ENCODE data around the gene EN1. TPM values are rescaled to one million over a fixed set of nuclear protein-coding genes. Genes with fewer than 3 reads are reported as not detected.
A peak's percentile ranks its signal among the peaks of the same experiment; 100 is the strongest.

EN1 gene
- total RNA-seq, 2 donors from 2014 or later, result not detected

GRCh38 chr2:118814368-118814767 lies 33.1 kb downstream of the EN1 start:
- no peaks in the 10 kb centered on the region for H3K9me3 ChIP-seq (ENCODE audit: control insufficient read depth, low read length, poor library complexity, severe bottlenecking)
- no peak for ATAC-seq
- no peak overlapping the region for H3K4me3 Mint-ChIP-seq
- DNase-seq, result no peak
- peaks cover 91% of the 10 kb centered on the region for H3K27me3 Mint-ChIP-seq
- peaks cover 4% of the 10 kb centered on the region for H3K36me3 Mint-ChIP-seq (ENCODE audit: low read depth)
- no peaks in the 10 kb centered on the region for H3K4me1 Mint-ChIP-seq
- no peak overlapping the region for H3K27ac Mint-ChIP-seq

- H3K4me1 Mint-ChIP-seq, result no peaks in the 10 kb centered on the region
- H3K27me3 Mint-ChIP-seq, result peaks cover 86% of the 10 kb centered on the region
- DNase-seq (no peak), ATAC-seq (no peak)
- no peaks in the 10 kb centered on the region for H3K9me3 ChIP-seq (ENCODE audit: control insufficient read depth, low read length, poor library complexity, severe bottlenecking)
- H3K36me3 Mint-ChIP-seq (ENCODE audit: low read depth), result peaks cover 4% of the 10 kb centered on the region
- peak overlapping the region; percentile 36 for H3K4me3 Mint-ChIP-seq
- H3K27ac Mint-ChIP-seq, result no peak overlapping the region
These were observed 33.7 kb downstream of the EN1 start for GRCh38 chr2:118813601-118814339.

GRCh38 chr2:118813111-118813510 lies 34.3 kb downstream of the EN1 start:
- H3K27me3 Mint-ChIP-seq, result peaks cover 86% of the 10 kb centered on the region
- H3K4me3 Mint-ChIP-seq, result no peak overlapping the region
- ATAC-seq, result no peak
- H3K9me3 ChIP-seq (ENCODE audit: control insufficient read depth, low read length, poor library complexity, severe bottlenecking), result no peaks in the 10 kb centered on the region
- no peak overlapping the region for H3K27ac Mint-ChIP-seq
- H3K36me3 Mint-ChIP-seq (ENCODE audit: low read depth), result peaks cover 4% of the 10 kb centered on the region
- DNase-seq, result no peak
- H3K4me1 Mint-ChIP-seq, result peaks cover under 1% of the 10 kb centered on the region

- H3K4me1 Mint-ChIP-seq, result peaks cover 4% of the 10 kb centered on the region
- peaks cover 86% of the 10 kb centered on the region for H3K27me3 Mint-ChIP-seq
- no peak overlapping the region for H3K4me3 Mint-ChIP-seq
- H3K9me3 ChIP-seq (ENCODE audit: control insufficient read depth, low read length, poor library complexity, severe bottlenecking), result no peaks in the 10 kb centered on the region
- ATAC-seq, result no peak
- no peak overlapping the region for H3K27ac Mint-ChIP-seq
- no peak for DNase-seq
- H3K36me3 Mint-ChIP-seq (ENCODE audit: low read depth), result peaks cover 4% of the 10 kb centered on the region
These were observed 34.9 kb downstream of the EN1 start for GRCh38 chr2:118812552-118812951.

- Mint-ChIP-seq H3K27ac (no peak overlapping the region), H3K4me3 (no peak overlapping the region), H3K36me3 (ENCODE audit: low read depth) (peaks cover 2% of the 10 kb centered on the region), H3K27me3 (peaks cover 86% of the 10 kb centered on the region), H3K4me1 (peaks cover 4% of the 10 kb centered on the region)
- DNase-seq, result no peak
- no peak for ATAC-seq
- no peaks in the 10 kb centered on the region for H3K9me3 ChIP-seq (ENCODE audit: control insufficient read depth, low read length, poor library complexity, severe bottlenecking)
These were observed 35.8 kb downstream of the EN1 start for GRCh38 chr2:118811514-118812115.

GRCh38 chr2:118810766-118811165 lies 36.7 kb downstream of the EN1 start:
- DNase-seq (no peak), ATAC-seq (no peak)
- Mint-ChIP-seq H3K4me3 (no peak overlapping the region), H3K4me1 (peaks cover 4% of the 10 kb centered on the region), H3K27ac (no peak overlapping the region), H3K36me3 (ENCODE audit: low read depth) (peaks cover 2% of the 10 kb centered on the region), H3K27me3 (peaks cover 86% of the 10 kb centered on the region)
- no peaks in the 10 kb centered on the region for H3K9me3 ChIP-seq (ENCODE audit: control insufficient read depth, low read length, poor library complexity, severe bottlenecking)

GRCh38 chr2:118808429-118808809 lies 39.0 kb downstream of the EN1 start:
- Mint-ChIP-seq H3K4me3 (no peak overlapping the region), H3K27ac (no peak overlapping the region), H3K36me3 (ENCODE audit: low read depth) (no peaks in the 10 kb centered on the region), H3K27me3 (peaks cover 82% of the 10 kb centered on the region), H3K4me1 (peaks cover 4% of the 10 kb centered on the region)
- DNase-seq (no peak), ATAC-seq (no peak)
- no peaks in the 10 kb centered on the region for H3K9me3 ChIP-seq (ENCODE audit: control insufficient read depth, low read length, poor library complexity, severe bottlenecking)

GRCh38 chr2:118807668-118808428 lies 39.6 kb downstream of the EN1 start:
- H3K9me3 ChIP-seq (ENCODE audit: control insufficient read depth, low read length, poor library complexity, severe bottlenecking), result no peaks in the 10 kb centered on the region
- Mint-ChIP-seq H3K4me3 (peak overlapping the region; percentile 45), H3K36me3 (ENCODE audit: low read depth) (no peaks in the 10 kb centered on the region), H3K27ac (no peak overlapping the region), H3K4me1 (peaks cover 4% of the 10 kb centered on the region), H3K27me3 (peaks cover 82% of the 10 kb centered on the region)
- ATAC-seq (no peak), DNase-seq (no peak)

- H3K4me3 Mint-ChIP-seq, result no peak overlapping the region
- H3K27ac Mint-ChIP-seq, result no peak overlapping the region
- DNase-seq (no peak), ATAC-seq (no peak)
- no peaks in the 10 kb centered on the region for H3K36me3 Mint-ChIP-seq (ENCODE audit: low read depth)
- H3K9me3 ChIP-seq (ENCODE audit: control insufficient read depth, low read length, poor library complexity, severe bottlenecking), result no peaks in the 10 kb centered on the region
- H3K27me3 Mint-ChIP-seq, result peaks cover 80% of the 10 kb centered on the region
- H3K4me1 Mint-ChIP-seq, result peaks cover 4% of the 10 kb centered on the region
These were observed 40.4 kb downstream of the EN1 start for GRCh38 chr2:118806797-118807667.

GRCh38 chr2:118805064-118805690 lies 42.3 kb downstream of the EN1 start:
- Mint-ChIP-seq H3K4me3 (no peak overlapping the region), H3K27me3 (peaks cover 84% of the 10 kb centered on the region), H3K4me1 (peaks cover 4% of the 10 kb centered on the region), H3K27ac (no peak overlapping the region), H3K36me3 (ENCODE audit: low read depth) (no peaks in the 10 kb centered on the region)
- ATAC-seq, result no peak
- no peak for DNase-seq
- H3K9me3 ChIP-seq (ENCODE audit: control insufficient read depth, low read length, poor library complexity, severe bottlenecking), result no peaks in the 10 kb centered on the region

- H3K27ac Mint-ChIP-seq, result no peak overlapping the region
- ATAC-seq (no peak), DNase-seq (no peak)
- no peaks in the 10 kb centered on the region for H3K36me3 Mint-ChIP-seq (ENCODE audit: low read depth)
- no peak overlapping the region for H3K4me3 Mint-ChIP-seq
- peaks cover 2% of the 10 kb centered on the region for H3K4me1 Mint-ChIP-seq
- H3K9me3 ChIP-seq (ENCODE audit: control insufficient read depth, low read length, poor library complexity, severe bottlenecking), result no peaks in the 10 kb centered on the region
- H3K27me3 Mint-ChIP-seq, result peaks cover 74% of the 10 kb centered on the region
These were observed 44.4 kb downstream of the EN1 start for GRCh38 chr2:118803012-118803411.

- no peak for ATAC-seq
- Mint-ChIP-seq H3K36me3 (ENCODE audit: low read depth) (no peaks in the 10 kb centered on the region), H3K4me3 (no peak overlapping the region), H3K4me1 (no peaks in the 10 kb centered on the region), H3K27ac (no peak overlapping the region), H3K27me3 (peaks cover 70% of the 10 kb centered on the region)
- no peaks in the 10 kb centered on the region for H3K9me3 ChIP-seq (ENCODE audit: control insufficient read depth, low read length, poor library complexity, severe bottlenecking)
- no peak for DNase-seq
These were observed 46.3 kb downstream of the EN1 start for GRCh38 chr2:118801151-118801550.
